Ishikawa (cell line): Measurements from ENCODE around the gene NUDT4.

Experiments used
- CEBPB ChIP-seq: IDR thresholded peaks from 2 replicates; pipeline ENCODE4 v1.6.1; 2012
- EP300 ChIP-seq: IDR thresholded peaks from 2 replicates; pipeline ENCODE4 v1.6.1; 2012; ENCODE audit warnings: borderline replicate concordance
- FOXM1 ChIP-seq: IDR thresholded peaks from 2 replicates; pipeline ENCODE4 v1.6.1; 2012; ENCODE audit warnings: low read depth, borderline replicate concordance
- NFIC ChIP-seq: IDR thresholded peaks from 2 replicates; pipeline ENCODE4 v1.6.1; 2012
- RAD21 ChIP-seq: IDR thresholded peaks from 2 replicates; pipeline ENCODE4 v1.6.1; 2012; ENCODE audit warnings: low read depth
- REST ChIP-seq: IDR thresholded peaks from 2 replicates; pipeline ENCODE4 v1.6.1; 2012; ENCODE audit warnings: low read depth, mild to moderate bottlenecking
- TAF1 ChIP-seq: IDR thresholded peaks from 2 replicates; pipeline ENCODE4 v1.6.1; 2012; ENCODE audit warnings: low read depth, mild to moderate bottlenecking
- TEAD4 ChIP-seq: IDR thresholded peaks from 2 replicates; pipeline ENCODE4 v1.6.1; 2012

GRCh38 chr12:93438266-93439050 is 60.7 kb downstream of the NUDT4 start:
- TF ChIP-seq CEBPB (no peak), RAD21 (no peak), EP300 (no peak), NFIC (no peak), TEAD4 (no peak), TAF1 (no peak), FOXM1 (no peak), REST (no peak)
